GM18505 (cell line): ENCODE measurements around the gene RALGAPA2.

ENCODE experiments used
- ATAC-seq: cut with Tn5 transposase; IDR thresholded peaks from one replicate; pipeline ENCODE4 v1.9.1; 2021; ENCODE audit not compliant: unreplicated experiment
- POLR2A ChIP-seq: IDR thresholded peaks from 4 replicates; pipeline ENCODE4 v1.6.1; 2011; ENCODE audit warnings: borderline replicate concordance; ENCODE audit not compliant: insufficient read depth, insufficient read length; ENCODE audit errors: extremely low read depth

RALGAPA2 gene

GRCh38 chr20:20490673-20491072 is 221.8 kb downstream of the RALGAPA2 start:
- no peak for ATAC-seq

GRCh38 chr20:20489648-20490341 is 222.6 kb downstream of the RALGAPA2 start:
- no peak for TF ChIP-seq POLR2A
- peak; percentile 53 for ATAC-seq

More at GRCh38 chr20:20490673-20491072, 221.8 kb downstream of the RALGAPA2 start:
- TF ChIP-seq POLR2A: no peak

GRCh38 chr20:20489054-20489453 is 223.4 kb downstream of the RALGAPA2 start:
- ATAC-seq: peak; percentile 90
- TF ChIP-seq POLR2A: no peak

GRCh38 chr20:20488388-20488787 is 224.1 kb downstream of the RALGAPA2 start:
- no peak for ATAC-seq

GRCh38 chr20:20487811-20488210 is 224.6 kb downstream of the RALGAPA2 start:
- ATAC-seq: no peak
- no peak for TF ChIP-seq POLR2A

More at GRCh38 chr20:20488388-20488787, 224.1 kb downstream of the RALGAPA2 start:
- no peak for TF ChIP-seq POLR2A

GRCh38 chr20:20483328-20483727 is 229.1 kb downstream of the RALGAPA2 start:
- TF ChIP-seq POLR2A: no peak
- no peak for ATAC-seq

GRCh38 chr20:20482453-20482852 is 230.0 kb downstream of the RALGAPA2 start:
- no peak for ATAC-seq
- TF ChIP-seq POLR2A: no peak

- ATAC-seq: no peak
- no peak for TF ChIP-seq POLR2A
These were observed 231.8 kb downstream of the RALGAPA2 start for GRCh38 chr20:20480689-20481088.

GRCh38 chr20:20480126-20480525 is 232.3 kb downstream of the RALGAPA2 start:
- TF ChIP-seq POLR2A: no peak
- no peak for ATAC-seq

GRCh38 chr20:20477444-20478041 is 234.9 kb downstream of the RALGAPA2 start:
- TF ChIP-seq POLR2A: no peak
- ATAC-seq: no peak

GRCh38 chr20:20476504-20476903 is 235.9 kb downstream of the RALGAPA2 start:
- ATAC-seq: no peak
- TF ChIP-seq POLR2A: no peak

- ATAC-seq: no peak
- no peak for TF ChIP-seq POLR2A
These were observed 238.8 kb downstream of the RALGAPA2 start for GRCh38 chr20:20473657-20474056.

GRCh38 chr20:20472684-20473274 is 239.7 kb downstream of the RALGAPA2 start:
- no peak for TF ChIP-seq POLR2A
- no peak for ATAC-seq
